Putamen (tissue), 1 donor: ENCODE results near the gene DHX34.
"Not testable (repeated sequence)": the region's sequence is repeated elsewhere in the genome, so short reads cannot be mapped to it uniquely, and the experiment has no call there.

ENCODE experiments used
- DNase-seq: peaks from one replicate; pipeline ENCODE4 v3.0.0-alpha.2; 2016; ENCODE audit warnings: low spot score

The DHX34 gene

DNA sequence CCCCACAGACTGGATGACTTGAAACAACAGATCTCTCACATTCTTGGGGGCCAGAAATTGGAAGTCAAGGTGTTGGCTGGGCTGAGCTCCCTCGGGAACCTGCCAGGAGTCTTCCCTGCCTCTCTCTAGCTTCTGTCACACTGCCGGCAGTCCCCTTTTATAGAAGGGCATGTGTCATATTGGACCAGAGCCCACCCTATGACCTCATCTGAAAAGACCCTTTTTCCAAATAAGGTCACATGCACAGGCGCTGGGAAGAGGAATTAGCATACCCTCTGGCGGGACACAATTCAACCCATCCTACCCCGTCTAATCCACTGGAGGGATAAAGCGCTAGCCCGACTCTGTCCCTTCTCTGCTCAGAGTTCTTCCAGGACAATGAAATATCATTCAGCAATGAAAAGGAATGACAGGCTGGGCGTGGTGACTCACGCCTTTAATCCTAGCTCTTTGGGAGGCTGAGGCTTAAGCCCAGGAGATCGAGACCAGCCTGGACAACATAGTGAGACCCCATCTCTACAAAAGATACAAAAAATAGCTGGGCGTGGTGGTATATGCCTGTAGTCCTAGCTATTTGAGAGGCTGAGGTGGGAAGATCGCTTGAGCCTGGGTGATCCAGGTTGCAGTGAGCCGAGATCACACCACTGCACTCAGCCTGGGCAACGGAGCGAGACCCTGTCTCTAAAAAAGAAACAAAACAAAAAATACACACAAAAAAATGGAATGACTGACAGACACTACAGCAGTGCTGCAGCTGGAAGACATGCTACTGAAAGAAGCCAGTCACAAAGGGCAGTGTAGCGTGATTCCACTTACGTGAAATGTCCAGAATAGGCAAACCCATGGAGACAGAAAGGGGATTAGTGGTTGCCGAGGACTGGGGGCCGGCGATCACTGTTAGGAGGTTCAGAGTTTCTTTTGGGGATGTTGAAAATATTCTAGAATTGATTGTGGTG, 41.7 kb downstream of the DHX34 start:
- no peak for DNase-seq

DNA sequence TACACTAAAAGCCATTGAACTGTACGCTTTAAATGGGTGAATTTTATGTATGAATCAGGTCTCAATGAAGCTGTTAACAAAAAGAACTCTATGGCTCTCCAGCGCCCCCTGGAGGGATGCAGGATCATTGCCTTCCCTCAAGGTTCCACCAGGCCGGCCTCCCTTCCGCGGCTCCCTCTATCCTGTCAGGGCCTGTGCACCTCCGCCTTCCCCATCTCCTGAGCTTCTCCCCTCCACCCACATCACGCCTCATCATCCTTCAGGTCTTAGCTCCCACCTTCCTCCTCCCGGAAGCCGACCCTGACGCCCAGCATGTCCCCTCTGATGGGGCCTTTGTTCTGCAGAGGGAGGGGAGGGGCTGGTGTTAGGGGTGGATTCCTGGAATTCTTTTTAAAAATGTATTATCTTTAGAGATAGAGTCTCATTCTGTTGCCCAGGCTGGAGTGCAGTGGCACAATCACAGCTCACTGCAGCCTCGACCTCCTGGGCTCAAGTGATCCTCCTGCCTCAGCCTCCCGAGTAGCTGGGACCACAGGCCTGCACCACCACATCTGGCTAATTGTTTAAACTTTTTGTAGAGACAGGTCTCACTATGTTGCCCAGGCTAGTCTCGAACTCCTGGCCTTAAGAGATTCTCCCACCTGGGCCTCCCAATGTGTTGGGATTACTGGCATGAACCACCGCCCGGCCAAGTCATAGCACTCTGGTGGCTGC, 42.6 kb downstream of the DHX34 start:
- peak; percentile 39 for DNase-seq

DNA sequence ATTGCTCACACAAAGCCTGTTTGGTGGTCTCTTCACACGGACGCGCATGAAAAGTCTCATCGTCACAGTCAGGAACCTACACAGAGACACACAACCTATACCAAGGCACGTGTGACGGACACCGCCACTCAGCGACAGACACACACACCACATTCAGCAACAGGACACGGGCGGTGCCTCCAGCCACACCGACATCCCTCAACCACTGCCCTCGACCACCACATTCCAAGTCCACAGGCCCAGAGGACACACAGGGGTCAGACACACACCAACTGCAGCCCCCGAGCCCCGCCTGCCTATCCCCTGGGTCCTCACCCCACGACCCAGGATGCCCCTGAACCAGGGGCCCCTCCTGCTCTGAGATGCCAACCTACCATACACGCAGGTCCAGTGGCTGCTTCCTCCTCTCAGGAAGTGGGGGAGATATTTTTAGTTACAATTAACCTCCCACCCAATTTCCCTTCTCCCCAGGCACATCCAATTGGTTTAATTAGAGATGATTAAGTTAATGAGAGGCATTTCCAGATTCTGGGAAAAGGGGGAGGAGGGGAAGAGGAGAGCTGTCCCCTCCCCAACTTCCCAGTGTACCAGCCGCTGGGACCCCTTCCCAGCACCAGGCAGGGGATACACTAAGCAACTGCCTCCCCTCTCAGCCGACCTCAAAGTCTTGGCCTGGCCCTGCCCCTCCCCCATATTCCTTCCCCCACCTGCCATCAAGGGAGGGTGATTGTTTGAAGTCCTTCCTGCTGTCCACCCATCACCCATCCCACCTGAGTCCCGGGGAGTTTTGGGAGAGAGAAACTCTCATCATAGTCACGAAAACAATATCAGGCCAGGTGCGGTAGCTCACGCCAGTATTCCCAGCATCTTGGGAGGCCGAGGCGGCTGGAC, 49.8 kb downstream of the DHX34 start:
- no peak for DNase-seq

DNA sequence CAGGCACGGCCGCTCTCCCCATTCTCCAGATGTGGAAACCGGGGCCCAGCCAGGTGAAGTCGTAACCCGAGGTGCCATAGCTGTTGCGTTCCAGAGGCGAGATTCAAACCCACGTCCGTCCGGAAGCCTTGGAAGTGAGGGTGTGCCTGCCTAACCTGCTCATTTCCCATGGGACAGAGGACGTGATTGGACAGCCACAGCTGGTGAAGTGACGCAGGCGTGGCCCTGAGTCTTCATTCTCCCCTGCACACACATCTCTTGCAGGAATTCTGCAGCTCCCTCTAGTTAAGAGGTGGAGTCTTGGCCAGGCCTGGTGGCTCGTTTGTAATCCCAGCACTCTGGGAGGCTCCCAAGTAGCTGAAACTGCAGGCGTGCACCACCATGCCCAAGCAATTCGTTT, 53.4 kb downstream of the DHX34 start:
- DNase-seq: no peak

DNA sequence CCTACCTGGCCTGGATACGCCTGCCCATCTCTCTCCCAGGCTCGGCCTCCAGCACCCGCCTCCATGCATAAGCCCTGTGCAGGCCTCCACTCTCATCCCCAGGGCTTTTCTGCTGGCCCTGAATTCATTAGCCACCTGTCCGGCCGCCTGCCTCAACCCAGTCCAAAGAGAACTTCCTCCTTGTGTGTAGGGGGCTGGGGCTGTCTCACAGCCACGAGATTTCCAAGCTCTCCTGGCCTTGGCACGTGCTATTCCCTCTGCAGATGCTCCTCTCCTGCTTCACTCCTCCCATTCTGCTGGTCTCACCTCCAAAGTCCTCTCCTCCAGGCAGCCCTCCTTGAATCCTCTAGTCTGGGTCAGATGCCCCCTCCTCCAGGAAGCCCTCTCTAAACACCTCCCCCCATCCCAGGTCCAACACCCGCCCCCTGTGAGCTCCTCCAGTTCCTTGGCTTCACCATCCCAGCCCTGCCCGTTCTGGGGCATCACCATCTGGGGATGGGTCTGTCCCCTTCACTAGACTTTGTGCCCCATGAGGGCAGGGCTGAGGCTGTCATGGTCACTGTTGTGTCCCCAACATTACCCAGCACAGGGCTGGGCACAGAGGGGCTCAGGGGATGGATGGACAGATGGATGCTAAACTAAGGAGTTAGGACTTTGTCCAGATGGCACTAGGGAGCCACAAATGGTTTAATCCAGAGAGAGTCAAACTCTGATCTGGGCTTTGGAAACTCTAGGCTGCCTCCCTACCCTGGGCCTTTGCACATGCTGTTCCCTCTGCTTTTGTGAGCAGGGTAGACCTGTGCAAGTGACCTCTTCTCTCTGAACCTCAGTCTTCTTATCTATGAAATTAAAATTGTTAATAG, 55.5 kb downstream of the DHX34 start:
- no peak for DNase-seq

DNA sequence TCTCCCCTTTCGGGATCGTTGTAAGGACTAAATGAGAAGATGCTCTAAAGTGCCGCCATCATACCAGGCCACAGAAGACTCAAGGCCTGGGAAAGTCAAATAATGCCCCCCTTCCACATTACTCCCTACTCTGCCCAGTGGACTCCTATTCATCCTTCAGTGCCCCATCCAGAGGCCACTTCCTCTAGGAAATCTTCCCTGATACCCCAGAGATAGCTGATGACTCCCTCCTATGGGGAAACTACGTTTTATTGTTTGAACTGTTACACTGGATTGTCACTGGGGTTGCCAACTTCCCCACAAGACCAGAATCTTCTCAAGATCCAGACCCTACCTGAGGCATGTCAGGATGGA, 56.1 kb downstream of the DHX34 start:
- no peak for DNase-seq

DNA sequence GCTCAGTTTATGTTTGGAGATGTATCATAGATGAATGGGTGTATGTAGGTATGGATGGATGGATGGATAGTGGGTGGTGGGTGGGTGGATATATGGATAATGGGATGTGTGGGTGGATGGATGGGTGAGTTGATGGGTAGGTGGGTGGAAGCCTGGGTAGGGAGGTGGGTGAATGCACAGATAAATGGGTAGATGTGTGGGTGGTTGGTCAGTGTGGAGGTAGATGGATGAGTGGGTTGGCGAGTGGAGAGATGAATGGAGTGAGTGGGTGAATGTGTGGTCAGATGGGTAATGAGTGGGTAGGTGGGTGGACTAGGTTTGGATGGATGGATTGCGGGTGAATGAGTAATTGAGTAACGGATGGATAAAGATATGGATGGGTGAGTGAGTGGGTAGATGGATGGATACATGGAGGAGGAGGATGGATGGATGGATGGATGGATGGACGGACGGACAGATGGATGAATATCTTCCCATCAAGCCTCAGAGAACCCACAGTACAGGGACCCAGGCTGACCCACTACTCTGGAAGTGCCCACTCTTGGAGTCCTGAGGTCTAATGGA, 56.8 kb downstream of the DHX34 start:
- DNase-seq: no peak

DNA sequence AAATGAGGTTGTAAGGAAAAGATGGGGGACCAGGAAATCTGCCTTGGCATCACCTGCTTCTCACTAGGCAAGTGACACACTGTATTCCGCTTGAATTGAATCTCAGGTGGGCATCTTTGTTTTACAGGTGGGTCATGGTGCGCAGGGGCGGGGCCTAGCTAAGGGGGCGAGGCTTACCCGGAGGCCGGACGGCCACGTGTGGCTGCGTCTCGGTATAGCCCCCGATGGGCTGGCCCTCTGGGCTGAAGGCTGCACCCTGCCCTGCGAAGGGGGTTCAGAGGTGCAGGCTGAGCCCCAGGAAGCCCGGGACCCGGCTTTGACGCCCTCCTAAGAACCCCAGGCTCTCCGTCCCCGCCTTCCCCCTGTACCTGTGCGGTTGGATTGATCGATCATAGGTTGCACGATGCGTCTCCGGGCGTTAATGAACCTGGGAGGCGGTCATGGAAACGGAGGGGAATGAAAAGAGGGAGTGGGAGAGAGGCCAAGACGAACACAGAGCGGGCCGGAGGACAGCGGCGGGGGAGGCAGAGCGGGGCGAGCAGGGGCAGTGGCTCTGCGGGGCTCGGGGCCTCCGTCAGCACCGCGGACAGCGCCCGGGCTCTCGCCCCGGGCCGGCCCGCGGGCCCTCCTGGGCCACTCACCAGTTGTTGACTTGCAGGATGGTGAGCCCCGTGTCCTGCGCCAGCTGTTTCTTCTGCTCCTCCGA, 57.7 kb downstream of the DHX34 start:
- no peak for DNase-seq

DNA sequence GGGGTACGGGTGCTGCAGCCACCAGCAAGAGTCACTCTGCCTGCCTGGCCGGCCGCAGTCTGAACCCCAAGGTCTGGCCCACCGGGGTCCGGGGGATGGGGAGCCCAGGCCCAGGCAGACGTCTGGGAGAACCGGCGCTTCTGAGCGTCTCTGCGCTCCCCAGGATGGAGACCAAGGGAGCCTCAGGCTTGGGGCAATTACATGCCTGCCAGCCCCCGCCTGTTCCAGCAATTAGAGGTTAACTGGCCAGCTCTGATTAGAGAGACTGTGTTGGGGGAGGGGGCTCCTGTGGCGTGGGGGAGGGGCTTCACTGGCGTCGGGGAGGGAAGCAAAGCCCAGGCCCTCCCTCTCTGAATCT, 58.3 kb downstream of the DHX34 start:
- no peak for DNase-seq

DNA sequence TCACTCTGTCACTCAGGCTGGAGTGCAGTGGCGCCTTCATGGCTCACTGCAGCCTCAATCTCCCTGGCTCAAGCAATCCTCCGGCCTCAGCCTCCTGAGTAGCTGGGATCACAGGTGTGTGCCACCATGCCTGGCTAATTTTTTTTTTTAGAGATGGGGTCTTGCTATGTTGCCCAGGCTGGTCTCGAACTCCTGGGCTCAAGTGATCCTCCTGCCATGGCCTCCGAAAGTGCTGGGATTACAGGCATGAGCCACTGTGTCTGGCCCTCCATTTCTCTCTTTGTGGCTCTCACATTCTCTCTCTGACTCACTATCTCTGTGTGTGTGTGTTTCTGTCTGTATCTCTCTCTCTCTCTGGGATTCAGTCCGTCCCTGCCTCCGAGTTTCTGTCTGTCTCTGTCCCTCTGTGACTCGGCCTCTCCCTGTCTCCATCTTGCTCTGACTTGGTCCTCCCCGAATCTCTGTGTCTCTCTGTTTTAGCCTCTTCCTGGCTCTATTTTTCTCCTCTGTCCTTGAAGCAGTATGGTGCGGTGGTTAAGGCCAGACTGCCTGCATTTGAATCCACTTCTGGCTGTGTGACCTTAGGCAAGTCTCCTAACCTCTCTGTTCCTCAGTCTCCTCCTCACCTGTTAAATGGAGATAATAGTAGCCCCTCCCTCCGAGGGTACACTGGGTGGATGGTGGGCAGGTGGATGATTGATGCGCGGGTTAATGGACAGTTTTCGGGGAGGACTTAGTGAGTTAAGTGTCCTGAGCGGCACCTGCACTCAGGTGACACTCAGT, 59.2 kb downstream of the DHX34 start:
- no peak for DNase-seq

DNA sequence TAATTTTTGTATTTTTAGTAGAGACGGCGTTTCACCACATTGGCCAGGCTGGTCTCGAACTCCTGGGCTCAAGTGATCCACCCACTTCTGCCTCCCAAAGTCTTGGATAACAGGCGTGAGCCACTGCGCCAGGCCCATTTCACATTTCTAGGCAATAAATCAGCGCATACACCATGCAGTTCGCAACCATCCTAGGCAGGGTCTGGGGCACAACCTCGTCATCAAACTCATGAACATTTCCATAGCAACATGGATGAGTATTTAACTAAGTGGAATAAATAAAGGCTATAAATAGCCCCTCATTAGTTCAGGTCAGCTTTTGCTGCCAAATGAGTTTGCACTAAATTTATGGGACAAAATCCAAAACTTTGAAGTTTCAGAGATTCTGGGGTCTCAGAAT, 62.0 kb downstream of the DHX34 start:
- DNase-seq: no peak

DNA sequence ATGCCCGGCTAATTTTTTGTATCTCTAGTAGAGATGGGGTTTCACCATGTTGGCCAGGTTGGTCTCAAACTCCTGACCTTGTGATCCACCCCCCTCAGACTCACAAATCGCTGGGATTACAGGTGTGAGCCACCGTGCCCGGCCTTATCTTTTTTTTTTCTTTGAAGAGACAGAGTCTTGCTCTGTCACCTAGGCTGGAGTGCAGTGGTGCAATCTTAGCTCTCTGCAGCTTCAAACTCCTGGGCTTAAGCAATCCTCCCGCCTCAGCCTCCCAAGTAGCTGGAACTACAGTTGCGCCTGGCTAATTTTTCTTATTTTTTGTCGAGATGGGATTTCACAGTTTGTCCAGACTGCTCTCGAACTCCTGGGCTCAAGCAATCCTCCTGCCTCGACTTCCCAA, 62.6 kb downstream of the DHX34 start:
- not testable (repeated sequence) for DNase-seq

DNA sequence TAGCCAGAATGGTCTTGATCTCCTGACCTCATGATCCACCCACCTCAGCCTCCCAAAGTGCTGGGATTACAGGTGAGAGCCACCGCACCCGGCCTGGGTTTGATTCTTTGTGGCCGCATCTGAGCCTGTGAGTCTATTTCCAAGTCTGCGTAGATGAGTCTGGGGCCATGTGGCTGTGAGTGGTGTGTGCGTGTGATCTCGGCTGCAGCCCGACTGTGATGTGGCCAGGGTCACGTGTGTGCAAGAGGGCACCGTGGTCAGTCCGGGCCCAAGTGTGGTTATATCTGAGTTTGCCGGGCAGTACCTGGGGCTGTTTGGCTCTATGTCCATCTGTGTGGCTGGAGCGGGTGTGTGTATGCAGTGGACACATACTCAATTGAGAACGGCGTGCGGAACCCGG, 64.8 kb downstream of the DHX34 start:
- no peak for DNase-seq

DNA sequence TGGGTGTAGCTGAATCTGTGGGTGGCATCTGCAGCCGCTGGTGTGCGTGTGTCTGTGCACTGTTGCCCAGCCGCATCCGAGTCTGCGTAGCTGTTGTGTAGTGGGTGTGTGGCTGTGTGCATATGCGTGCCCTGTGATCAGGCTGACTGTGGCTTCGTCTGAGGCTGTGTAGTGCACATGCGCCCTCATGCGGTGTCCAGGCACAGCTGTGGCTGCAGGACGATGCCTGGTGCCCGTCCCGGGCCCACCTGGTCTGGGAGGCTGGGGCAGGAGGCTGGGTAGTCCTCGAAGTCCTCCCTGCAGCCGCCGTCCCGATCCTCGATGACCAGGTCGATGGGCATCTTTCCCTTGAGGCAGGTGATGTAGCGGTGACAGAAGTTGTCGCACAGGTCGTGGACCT, 65.4 kb downstream of the DHX34 start:
- no peak for DNase-seq

DNA sequence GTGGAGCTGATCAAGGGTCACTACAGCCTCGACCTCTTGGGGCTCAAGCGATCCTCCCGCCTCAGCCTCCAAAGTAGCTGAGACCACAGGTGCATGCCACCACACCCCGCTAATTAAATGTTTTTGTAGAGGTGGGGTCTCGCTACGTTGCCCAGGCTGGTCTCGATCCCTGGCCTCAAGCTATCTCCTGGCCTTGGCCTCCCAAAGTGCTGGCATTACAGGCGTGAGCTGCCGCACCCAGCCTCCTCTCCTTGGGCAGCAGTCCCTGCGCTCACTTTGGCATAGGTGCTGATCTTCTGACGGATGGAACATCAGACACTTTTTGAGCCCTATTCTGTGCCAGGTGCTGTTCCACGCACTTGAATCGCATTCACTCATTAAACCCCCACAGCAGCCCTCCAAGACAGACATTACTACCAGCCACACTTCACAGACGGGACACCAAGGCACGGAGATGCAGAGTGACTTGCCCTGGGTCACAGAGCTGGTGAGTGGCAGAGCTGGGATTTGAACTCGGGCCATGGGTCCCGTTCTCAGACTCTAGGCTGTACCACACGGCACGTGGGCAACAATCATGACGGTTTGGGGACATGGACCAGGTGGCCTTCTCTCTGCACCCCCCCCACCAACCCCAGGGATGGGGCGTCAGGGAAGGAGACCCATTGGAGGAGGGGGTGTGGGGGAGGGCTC, 67.0 kb downstream of the DHX34 start:
- no peak for DNase-seq

DNA sequence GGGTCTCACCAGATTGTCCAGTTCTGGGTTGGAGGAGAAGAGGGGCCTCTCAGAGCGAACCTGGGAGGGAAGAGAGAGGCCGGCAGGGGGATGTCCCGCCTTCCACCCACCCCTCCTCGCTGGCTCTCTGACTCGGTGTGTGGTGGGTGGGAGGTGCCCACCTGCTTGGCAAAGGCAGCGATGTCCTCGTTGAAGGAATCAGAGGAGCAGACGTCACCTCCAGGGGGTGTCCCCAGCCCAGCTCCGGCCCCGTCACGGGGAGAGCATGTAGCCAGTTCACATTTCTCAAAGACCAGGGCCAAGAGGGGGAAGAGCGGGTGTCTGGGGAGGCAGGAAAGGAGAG, 67.5 kb downstream of the DHX34 start:
- DNase-seq: no peak

DNA sequence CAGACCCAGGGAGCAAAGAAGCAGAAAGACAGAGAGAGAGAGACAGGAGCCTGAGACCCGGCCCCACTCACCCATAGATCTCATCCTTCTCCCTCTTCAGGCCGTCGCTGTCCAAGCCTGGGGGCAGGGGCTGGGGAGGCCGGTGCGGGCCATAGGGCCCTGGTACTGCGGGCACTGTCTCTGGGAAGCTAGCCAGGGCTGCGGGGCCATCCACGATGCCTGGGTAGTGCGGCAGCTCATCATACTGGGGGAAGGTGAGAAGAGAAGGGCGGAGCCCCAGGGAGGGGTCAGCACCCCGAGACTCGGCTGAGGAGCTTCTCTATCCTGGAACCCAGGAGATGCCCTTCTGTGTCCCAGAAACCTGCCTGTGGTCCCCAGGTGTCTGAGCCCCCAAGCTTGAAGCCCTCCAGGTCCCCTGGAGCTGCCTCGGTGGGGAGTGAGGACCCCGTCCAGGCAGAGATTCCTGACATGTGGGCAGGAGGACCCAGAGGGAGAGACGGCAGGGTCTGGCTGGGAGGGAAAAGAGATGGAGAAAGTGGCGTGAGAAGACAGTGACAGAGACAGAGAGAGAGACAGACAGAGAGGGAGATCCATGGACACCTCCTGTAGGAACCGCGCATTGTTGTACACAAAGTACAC, 68.1 kb downstream of the DHX34 start:
- no peak for DNase-seq

DNA sequence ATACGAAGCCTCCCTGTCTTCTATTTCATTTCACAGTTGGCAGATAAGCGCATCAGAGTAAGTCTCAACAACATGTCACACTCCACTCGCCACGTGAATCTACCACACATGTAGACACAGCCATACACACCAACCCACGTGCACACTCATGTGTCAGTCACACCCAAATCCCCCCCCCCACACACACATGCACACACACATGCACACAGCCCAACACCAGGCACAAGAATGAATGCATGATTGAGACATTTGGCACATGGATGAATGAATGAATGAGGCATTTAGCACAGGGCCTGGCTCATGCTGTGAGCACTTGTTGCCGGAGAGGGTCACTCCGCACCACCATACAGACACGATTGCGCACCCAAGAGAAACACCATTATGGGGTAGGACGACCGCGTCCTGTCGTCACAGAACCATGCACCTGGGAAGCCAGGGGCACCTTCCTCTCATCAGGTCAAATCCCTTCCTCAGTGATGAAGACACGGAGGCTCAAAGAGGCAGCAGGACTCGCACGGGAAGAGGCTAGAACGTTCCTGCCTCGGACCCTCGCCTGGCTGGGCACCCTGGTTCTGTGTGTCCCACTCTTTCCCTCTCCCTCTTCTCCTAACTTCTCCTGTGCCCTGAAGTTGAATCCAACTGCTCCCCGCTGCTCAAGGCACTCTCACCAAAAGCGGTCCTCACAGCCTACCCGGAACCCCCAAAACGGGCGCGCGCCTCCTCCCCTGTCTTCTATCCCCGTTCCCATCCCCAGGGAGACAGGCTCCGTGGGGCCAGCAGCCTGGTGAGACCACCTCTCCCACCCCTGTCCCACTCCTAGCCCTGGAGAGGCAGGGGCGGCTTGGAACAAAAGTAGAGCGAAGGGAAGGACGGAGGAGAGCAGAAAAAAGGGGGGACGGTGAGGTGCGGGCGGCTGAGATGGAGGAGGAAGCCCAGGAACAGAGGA, 68.9 kb downstream of the DHX34 start:
- no peak for DNase-seq
